Loucy (cell line): Measurements from ENCODE around the gene SHISA4.

Source experiments
- H2AFZ ChIP-seq: fragments of 200-600 bp; sonication (generic); 2 replicates; pipeline ENCODE4 v1.6.0; 2016; ENCODE audit warnings: antibody characterized with exemption, mild to moderate bottlenecking, low read length, moderate library complexity
- H3F3A ChIP-seq: fragments of 200-600 bp; 2 replicates; pipeline ENCODE4 v1.6.0; 2016; ENCODE audit warnings: antibody characterized with exemption, low read depth, mild to moderate bottlenecking
- H3K27me3 ChIP-seq: fragments of 200-600 bp; sonication (generic); 2 replicates; pipeline ENCODE4 v1.6.1; 2014; ENCODE audit warnings: low read length, mild to moderate bottlenecking; ENCODE audit not compliant: insufficient read depth, poor library complexity, severe bottlenecking
- H3K36me3 ChIP-seq: fragments of 200-600 bp; sonication (generic); 2 replicates; pipeline ENCODE4 v1.6.1; 2016; ENCODE audit warnings: low read length; ENCODE audit not compliant: insufficient read depth
- H3K4me1 ChIP-seq: fragments of 200-600 bp; sonication (generic); 2 replicates; pipeline ENCODE4 v1.5.1; 2014; ENCODE audit warnings: low read length, mild to moderate bottlenecking; ENCODE audit not compliant: insufficient read depth, poor library complexity, severe bottlenecking
- H3K4me2 ChIP-seq: fragments of 200-600 bp; sonication (generic); 2 replicates; pipeline ENCODE4 v1.6.0; 2014; ENCODE audit warnings: antibody characterized with exemption, low read length, low read depth, mild to moderate bottlenecking; ENCODE audit not compliant: poor library complexity, severe bottlenecking
- H3K4me3 ChIP-seq: fragments of 200-600 bp; sonication (generic); 2 replicates; pipeline ENCODE4 v1.5.1; 2014; ENCODE audit warnings: low read length, mild to moderate bottlenecking, mixed read lengths; ENCODE audit not compliant: poor library complexity, severe bottlenecking
- H3K79me2 ChIP-seq: fragments of 200-600 bp; sonication (generic); 2 replicates; pipeline ENCODE4 v1.6.1; 2014; ENCODE audit warnings: low read length; ENCODE audit not compliant: insufficient read depth
- H3K9ac ChIP-seq: fragments of 200-600 bp; sonication (generic); 2 replicates; pipeline ENCODE4 v1.6.0; 2014; ENCODE audit warnings: mild to moderate bottlenecking, low read depth, low read length, moderate library complexity; ENCODE audit not compliant: poor library complexity, severe bottlenecking
- H3K9me2 ChIP-seq: fragments of 200-600 bp; sonication (generic); replicated peaks from 2 replicates; pipeline ENCODE4 v1.6.1; 2016; ENCODE audit warnings: low read depth, low read length, mixed read lengths
- H3K9me3 ChIP-seq: fragments of 200-600 bp; sonication (generic); 2 replicates; pipeline ENCODE4 v1.6.1; 2014; ENCODE audit warnings: mild to moderate bottlenecking, antibody characterized with exemption, low read length, low read depth; ENCODE audit not compliant: insufficient read depth
- H4K20me1 ChIP-seq: fragments of 200-600 bp; sonication (generic); 2 replicates; pipeline ENCODE4 v1.6.0; 2014; ENCODE audit warnings: antibody characterized with exemption, low read length, mild to moderate bottlenecking; ENCODE audit not compliant: insufficient read depth, poor library complexity, severe bottlenecking
- CTCF ChIP-seq: fragments of 200-600 bp; sonication (generic); conservative IDR thresholded peaks from 2 replicates; pipeline ENCODE4 v1.5.1; 2014; ENCODE audit warnings: mild to moderate bottlenecking, antibody characterized with exemption, low read length
- EZH2phosphoT487 ChIP-seq: fragments of 200-600 bp; IDR thresholded peaks from 2 replicates; pipeline ENCODE4 v1.6.1; 2018; ENCODE audit warnings: antibody characterized with exemption, mild to moderate bottlenecking, moderate library complexity, borderline replicate concordance

SHISA4 gene

GRCh38 chr1:201891451-201892045 is 2.9 kb downstream of the SHISA4 start:
- Histone ChIP-seq H3K9me3 (no peaks in the 10 kb centered on the region), H3K36me3 (no peaks in the 10 kb centered on the region), H3K4me3 (no peak overlapping the region), H3K79me2 (no peaks in the 10 kb centered on the region), H3K9ac (no peak overlapping the region), H3K4me2 (no peak overlapping the region), H4K20me1 (no peaks in the 10 kb centered on the region), H2AFZ (no peak overlapping the region), H3K9me2 (no peaks in the 10 kb centered on the region), H3K27me3 (no peaks in the 10 kb centered on the region), H3K4me1 (peaks cover 12% of the 10 kb centered on the region), H3F3A (no peaks in the 10 kb centered on the region)
- TF ChIP-seq EZH2phosphoT487, result no peak
- TF ChIP-seq CTCF, result no peak

- no peaks in the 10 kb centered on the region for H3K79me2 ChIP-seq
- TF ChIP-seq EZH2phosphoT487 (no peak), CTCF (no peak)
Observed at GRCh38 chr1:201892211-201892610, 3.5 kb downstream of the SHISA4 start.

GRCh38 chr1:201893431-201893830 is 4.7 kb downstream of the SHISA4 start:
- no peaks in the 10 kb centered on the region for H3K9me2 ChIP-seq
- no peaks in the 10 kb centered on the region for H3K27me3 ChIP-seq
- peaks cover 13% of the 10 kb centered on the region for H3K4me1 ChIP-seq
- H3K79me2 ChIP-seq, result no peaks in the 10 kb centered on the region
- H4K20me1 ChIP-seq, result no peaks in the 10 kb centered on the region
- TF ChIP-seq EZH2phosphoT487 (no peak), CTCF (no peak)
- no peaks in the 10 kb centered on the region for H3K9me3 ChIP-seq
- H3K9ac ChIP-seq, result no peak overlapping the region
- no peaks in the 10 kb centered on the region for H3K36me3 ChIP-seq
- no peak overlapping the region for H3K4me2 ChIP-seq
- H3K4me3 ChIP-seq, result no peak overlapping the region
- H2AFZ ChIP-seq, result no peak overlapping the region
- H3F3A ChIP-seq, result no peaks in the 10 kb centered on the region

More at GRCh38 chr1:201892211-201892610, 3.5 kb downstream of the SHISA4 start:
- Histone ChIP-seq H3K9ac (no peak overlapping the region), H3K36me3 (no peaks in the 10 kb centered on the region), H3K4me1 (peaks cover 13% of the 10 kb centered on the region), H3K9me2 (no peaks in the 10 kb centered on the region), H3K4me3 (no peak overlapping the region), H3K27me3 (no peaks in the 10 kb centered on the region), H2AFZ (no peak overlapping the region), H4K20me1 (no peaks in the 10 kb centered on the region), H3F3A (no peaks in the 10 kb centered on the region), H3K4me2 (no peak overlapping the region), H3K9me3 (no peaks in the 10 kb centered on the region)
